DOHH2 (cell line): ENCODE data around the gene CYP17A1.

ENCODE experiments used
- H3F3A ChIP-seq: fragments of 200-600 bp; sonication (generic), shearing (Covaris generic); 2 replicates; pipeline ENCODE4 v1.6.0; 2016; ENCODE audit warnings: antibody characterized with exemption, mild to moderate bottlenecking; ENCODE audit not compliant: control insufficient read depth, insufficient read depth
- H3K27ac ChIP-seq: fragments of 200-600 bp; sonication (generic); 2 replicates; pipeline ENCODE4 v1.5.1; 2014; ENCODE audit warnings: low read depth, mild to moderate bottlenecking, low read length, moderate library complexity
- H3K27me3 ChIP-seq: fragments of 200-600 bp; sonication (generic); 2 replicates; pipeline ENCODE4 v1.6.1; 2014; ENCODE audit warnings: mild to moderate bottlenecking, low read length, mixed read lengths; ENCODE audit not compliant: control insufficient read depth
- H3K36me3 ChIP-seq: fragments of 200-600 bp; sonication (generic); 2 replicates; pipeline ENCODE4 v1.6.1; 2014; ENCODE audit warnings: mild to moderate bottlenecking, low read length, moderate library complexity, mixed read lengths; ENCODE audit not compliant: control insufficient read depth
- H3K4me1 ChIP-seq: fragments of 200-600 bp; sonication (generic); 2 replicates; pipeline ENCODE4 v1.6.1; 2014; ENCODE audit warnings: mild to moderate bottlenecking, low read length, mixed read lengths; ENCODE audit not compliant: control insufficient read depth
- H3K4me2 ChIP-seq: fragments of 200-600 bp; sonication (generic); 2 replicates; pipeline ENCODE4 v1.6.0; 2014; ENCODE audit warnings: mild to moderate bottlenecking, low read length, moderate library complexity
- H3K4me3 ChIP-seq: fragments of 200-600 bp; sonication (generic); 2 replicates; pipeline ENCODE4 v1.5.1; 2014; ENCODE audit warnings: mild to moderate bottlenecking, low read length, mixed read lengths
- H3K79me2 ChIP-seq: fragments of 200-600 bp; sonication (generic); 2 replicates; pipeline ENCODE4 v1.6.1; 2014; ENCODE audit warnings: mild to moderate bottlenecking, low read length, mixed read lengths; ENCODE audit not compliant: control insufficient read depth
- H3K9me2 ChIP-seq: fragments of 200-600 bp; sonication (generic); replicated peaks from 2 replicates; pipeline ENCODE4 v1.6.1; 2014; ENCODE audit warnings: mild to moderate bottlenecking, low read length, mixed read lengths; ENCODE audit not compliant: control insufficient read depth
- H3K9me3 ChIP-seq: fragments of 200-600 bp; sonication (generic); 2 replicates; pipeline ENCODE4 v1.6.1; 2014; ENCODE audit warnings: antibody characterized with exemption, low read length, mixed read lengths; ENCODE audit not compliant: control insufficient read depth, insufficient read depth
- H4K20me1 ChIP-seq: fragments of 200-600 bp; sonication (generic); 2 replicates; pipeline ENCODE4 v1.6.0; 2014; ENCODE audit warnings: low read depth, mild to moderate bottlenecking, antibody characterized with exemption, low read length, moderate library complexity; ENCODE audit not compliant: control insufficient read depth, insufficient read depth
- CTCF ChIP-seq: fragments of 200-600 bp; sonication (generic); IDR thresholded peaks from one replicate; pipeline ENCODE4 v1.5.1; 2014; ENCODE audit warnings: antibody characterized with exemption, mild to moderate bottlenecking, low read depth, low read length; ENCODE audit not compliant: poor library complexity, severe bottlenecking
- EZH2phosphoT487 ChIP-seq: fragments of 200-600 bp; sonication (generic); IDR thresholded peaks from 2 replicates; pipeline ENCODE4 v1.6.1; 2017; ENCODE audit warnings: borderline replicate concordance, mild to moderate bottlenecking, antibody characterized with exemption, low read length, moderate library complexity, mixed read lengths

CYP17A1 gene

GRCh38 chr10:102835007-102835482 is 2.2 kb downstream of the CYP17A1 start:
- Histone ChIP-seq H3K36me3 (no peaks in the 10 kb centered on the region), H3K9me2 (no peaks in the 10 kb centered on the region), H3K4me3 (no peak overlapping the region), H4K20me1 (no peaks in the 10 kb centered on the region), H3K27me3 (peaks cover 3% of the 10 kb centered on the region; the same call in 1 of the 2 replicates), H3K9me3 (no peaks in the 10 kb centered on the region), H3K79me2 (no peaks in the 10 kb centered on the region), H3K27ac (no peak overlapping the region), H3F3A (no peaks in the 10 kb centered on the region), H3K4me2 (no peak overlapping the region), H3K4me1 (no peaks in the 10 kb centered on the region)
- peak; percentile 86 for TF ChIP-seq CTCF
- no peak for TF ChIP-seq EZH2phosphoT487

- Histone ChIP-seq H3K4me2 (no peak overlapping the region), H3K4me1 (no peaks in the 10 kb centered on the region)
Measured at GRCh38 chr10:102834143-102834542, 3.1 kb downstream of the CYP17A1 start.

DNA sequence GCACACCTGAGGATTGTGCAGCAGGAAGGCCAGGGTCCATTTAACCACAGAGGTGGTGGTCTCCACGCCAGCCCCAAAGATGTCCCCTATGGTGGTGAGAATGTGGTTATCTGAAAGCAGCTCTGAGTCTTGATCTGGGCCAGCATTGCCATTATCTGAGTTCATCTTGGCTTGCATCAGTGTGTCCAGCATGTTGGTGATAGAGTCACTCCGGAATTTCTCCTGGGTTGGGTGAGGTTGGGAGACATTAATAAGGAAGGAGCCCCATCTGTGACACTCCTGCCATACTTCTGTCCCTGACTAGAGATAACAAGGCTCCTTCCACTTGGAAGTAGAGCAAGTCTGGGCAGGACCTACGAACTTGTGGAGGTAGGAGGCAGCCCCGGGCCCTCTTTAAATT is 4.2 kb downstream of the CYP17A1 start:
- H3K36me3 ChIP-seq, result no peaks in the 10 kb centered on the region
- TF ChIP-seq EZH2phosphoT487, result no peak
- TF ChIP-seq CTCF, result no peak
- H3K4me1 ChIP-seq, result no peaks in the 10 kb centered on the region
- no peaks in the 10 kb centered on the region for H3K79me2 ChIP-seq
- H3K4me3 ChIP-seq, result no peak overlapping the region
- no peaks in the 10 kb centered on the region for H3F3A ChIP-seq
- no peaks in the 10 kb centered on the region for H3K9me2 ChIP-seq
- peaks cover 3% of the 10 kb centered on the region; the same call in 1 of the 2 replicates for H3K27me3 ChIP-seq
- no peaks in the 10 kb centered on the region for H4K20me1 ChIP-seq
- H3K9me3 ChIP-seq, result no peaks in the 10 kb centered on the region
- no peak overlapping the region for H3K4me2 ChIP-seq
- no peak overlapping the region for H3K27ac ChIP-seq

More at GRCh38 chr10:102834143-102834542, 3.1 kb downstream of the CYP17A1 start:
- Histone ChIP-seq H3K9me3 (no peaks in the 10 kb centered on the region), H3K36me3 (no peaks in the 10 kb centered on the region), H3K27me3 (peaks cover 3% of the 10 kb centered on the region; the same call in 1 of the 2 replicates), H3K79me2 (no peaks in the 10 kb centered on the region), H3F3A (no peaks in the 10 kb centered on the region), H3K9me2 (no peaks in the 10 kb centered on the region), H3K4me3 (no peak overlapping the region), H3K27ac (no peak overlapping the region), H4K20me1 (no peaks in the 10 kb centered on the region)
- TF ChIP-seq EZH2phosphoT487, result no peak
- TF ChIP-seq CTCF, result no peak
